ENCODE measurements around the gene KCNJ2. TPM values are rescaled to one million over a fixed set of nuclear protein-coding genes. Genes with fewer than 3 reads are reported as not detected.

The KCNJ2 gene
- total RNA-seq, 2 experiments from 2014 or later, result not detected

Other genes starting within 250 kb of the KCNJ2 start
- not detected for gene KCNJ16, start 94.3 kb upstream of the KCNJ2 start, total RNA-seq

All from activated naive CD8-positive, alpha-beta T cell treated with anti-CD3 and anti-CD28 coated beads, Interleukin-2, amount 10 ng/mL, durations not matched to agents 7 days and 5 days (primary cell).